HG03575 (cell line): Measurements from ENCODE around the gene ILK.

ENCODE experiments used
- ATAC-seq: cut with Tn5 transposase; IDR thresholded peaks from one replicate; pipeline ENCODE4 v1.9.1; 2021; ENCODE audit not compliant: unreplicated experiment, insufficient number of reproducible peaks, low FRiP score; ENCODE audit errors: extremely low read depth

Gene ILK

DNA sequence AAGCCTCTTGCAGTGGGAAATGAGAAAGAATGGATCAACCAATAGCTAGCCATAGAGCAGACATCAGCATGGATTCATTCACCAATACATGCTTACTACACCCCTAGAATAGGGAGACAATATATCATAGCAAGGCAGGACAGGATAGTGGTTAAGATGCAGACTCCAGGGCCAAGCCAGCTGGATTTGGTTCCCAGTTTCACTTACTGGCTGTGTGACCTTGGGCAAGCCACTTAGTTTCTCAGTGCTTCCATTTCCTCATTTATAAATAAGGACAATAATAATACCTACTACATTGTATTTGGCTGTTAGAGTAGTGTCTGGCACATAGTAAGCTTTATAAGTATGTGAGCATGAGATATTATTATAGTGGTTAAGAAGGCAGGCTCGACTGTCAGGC lies 44.9 kb downstream of the ILK start:
- no peak for ATAC-seq

- no peak for ATAC-seq
Observed at GRCh38 chr11:6650104-6650503, 46.5 kb downstream of the ILK start.

DNA sequence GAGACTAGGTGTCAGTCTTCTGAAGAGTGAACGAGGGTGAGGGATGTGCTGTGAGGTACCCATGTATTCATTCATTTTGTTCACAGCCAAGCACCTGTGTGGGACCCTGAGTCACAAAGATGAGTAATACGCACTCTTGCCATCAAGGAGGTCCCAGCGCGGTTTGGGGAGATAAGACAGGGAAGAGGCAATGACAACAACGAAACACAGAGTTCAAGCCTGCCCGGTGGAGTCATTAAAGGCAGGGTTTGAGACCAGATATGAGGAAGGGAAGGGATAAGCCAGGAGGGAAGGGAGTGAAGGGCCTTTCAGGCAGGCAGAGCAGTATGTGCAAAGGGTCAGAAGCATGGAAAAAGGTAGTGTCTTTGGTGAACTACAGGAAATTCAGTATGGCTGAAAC lies 47.4 kb downstream of the ILK start:
- ATAC-seq, result no peak

- ATAC-seq, result no peak
Observed at GRCh38 chr11:6652182-6652581, 48.6 kb downstream of the ILK start.

GRCh38 chr11:6653097-6653496 lies 49.5 kb downstream of the ILK start:
- ATAC-seq, result no peak

GRCh38 chr11:6653656-6654055 lies 50.1 kb downstream of the ILK start:
- ATAC-seq, result no peak

GRCh38 chr11:6654281-6655019 lies 50.9 kb downstream of the ILK start:
- no peak for ATAC-seq

DNA sequence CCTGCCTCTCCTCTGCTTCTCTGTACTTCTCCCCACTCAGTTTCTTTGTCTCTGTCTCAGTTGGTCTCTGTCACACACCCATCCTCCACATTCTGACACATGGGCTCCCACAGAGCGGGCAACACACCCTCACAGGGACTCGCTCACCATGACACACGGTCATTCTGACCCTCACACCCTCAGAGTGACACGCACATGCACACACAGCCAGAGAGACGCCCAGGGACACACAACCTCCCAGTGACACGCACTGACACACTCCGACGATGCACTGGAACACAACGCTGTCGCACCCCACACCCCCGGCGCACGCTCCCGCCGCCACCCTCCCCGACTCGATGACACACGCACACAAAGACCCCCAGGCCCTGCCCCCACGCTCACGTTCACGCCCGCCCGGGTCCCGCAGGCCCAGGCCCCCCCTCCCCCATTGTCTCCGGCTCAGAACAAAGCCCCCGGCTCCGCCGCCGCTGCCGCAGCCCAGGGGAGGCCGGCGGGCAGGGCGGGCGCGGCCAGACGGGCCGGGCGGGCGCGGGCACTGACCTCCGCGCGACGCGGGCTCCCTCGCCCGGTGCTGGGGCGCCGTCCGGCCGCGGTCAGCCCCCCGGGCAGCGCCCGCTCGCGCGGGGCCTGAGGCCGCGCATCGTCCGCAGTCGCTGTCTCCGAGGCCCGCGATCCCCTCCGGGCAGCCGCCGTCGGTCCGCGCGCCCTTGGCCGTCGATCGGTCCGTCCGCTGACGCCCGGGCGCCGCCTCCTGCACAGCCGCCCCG lies 51.6 kb downstream of the ILK start:
- no peak for ATAC-seq

GRCh38 chr11:6655790-6656583 lies 52.4 kb downstream of the ILK start, which contains the start of gene DCHS1:
Gene DCHS1, minus strand, starts transcription at chr11:6655809. Its CDS starts 14,196 bp downstream, at chr11:6641613.
- no peak for ATAC-seq

GRCh38 chr11:6656584-6656915 lies 53.0 kb downstream of the ILK start:
- ATAC-seq, result no peak

DNA sequence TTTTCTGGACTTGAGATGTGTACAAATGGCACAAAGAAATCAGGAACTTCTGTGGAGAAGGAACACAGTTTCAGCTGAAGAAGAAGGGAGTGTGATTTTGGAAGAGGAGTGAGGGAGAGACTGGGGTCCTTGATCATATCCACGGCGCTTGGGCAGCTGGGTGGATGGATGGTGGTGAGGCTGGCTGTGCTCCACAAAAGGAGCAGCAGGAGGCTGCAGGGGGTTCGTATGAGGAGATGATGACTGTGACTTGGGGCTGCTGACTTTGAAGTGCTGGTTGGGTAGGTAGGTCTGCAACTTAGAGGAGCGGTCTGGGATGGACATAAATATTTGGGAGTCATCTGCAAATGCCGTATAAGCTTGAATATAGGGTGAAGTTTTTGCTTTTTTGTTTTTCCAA lies 53.4 kb downstream of the ILK start:
- ATAC-seq, result no peak

GRCh38 chr11:6657346-6657745 lies 53.8 kb downstream of the ILK start:
- no peak for ATAC-seq

DNA sequence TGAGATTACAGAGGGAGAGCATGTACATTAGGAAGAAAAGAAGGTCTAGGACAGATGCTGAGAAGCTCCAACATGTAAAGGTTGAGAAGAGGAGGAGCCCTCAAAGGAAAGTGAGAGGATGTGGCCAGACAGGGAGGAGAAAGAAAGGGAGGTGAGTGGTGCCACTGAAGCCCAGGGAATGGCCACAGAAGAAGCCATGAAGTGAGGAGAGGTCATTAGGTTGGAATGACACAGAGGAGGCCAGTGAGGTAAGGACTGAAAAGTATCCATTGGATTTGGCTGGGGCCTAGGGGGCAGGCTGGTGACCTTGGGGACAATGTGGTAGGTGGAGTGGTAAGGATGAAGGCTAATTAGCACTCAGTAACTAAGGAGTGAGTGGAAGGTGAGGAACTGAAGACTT lies 55.1 kb downstream of the ILK start:
- ATAC-seq, result no peak
